ENCODE results near the gene SEBOX.

- TF ChIP-seq ZNF274 (IDR thresholded peaks at IDR 0.05; ENCODE audit: low read depth, low read length) = no peak
- TF ChIP-seq YY1 (IDR thresholded peaks at IDR 0.05; ENCODE audit: insufficient read depth, insufficient read length) = no peak
Measured at GRCh38 chr17:28325211-28325610, 39.8 kb downstream of the SEBOX start.

All from NT2/D1 (cell line).